Activated CD4-positive, alpha-beta memory T cell treated with anti-CD3 and anti-CD28 coated beads for 36 hours (primary cell): ENCODE data around the gene SLC16A4. TPM values are rescaled to one million over a fixed set of nuclear protein-coding genes. Genes with fewer than 3 reads are reported as not detected.
A peak's percentile ranks its signal among the peaks of the same experiment; 100 is the strongest.
"Not testable (repeated sequence)": the region's sequence is repeated elsewhere in the genome, so short reads cannot be mapped to it uniquely, and the experiment has no call there.

ENCODE experiments used
- CTCF ChIA-PET: fragments of 350-600 bp; sonication (Branson Sonifier 250); formaldehyde crosslinking; loops from one replicate; lab custom pipeline; 2021; ENCODE audit warnings: antibody characterized with exemption, inconsistent platforms; lab: Charles Lee
- POLR2A ChIA-PET: fragments of 350-600 bp; sonication (Branson Sonifier 250); formaldehyde crosslinking; loops from one replicate; lab custom pipeline; 2021; ENCODE audit warnings: antibody characterized with exemption; lab: Charles Lee
- DNase-seq: peaks from one replicate; pipeline ENCODE4 v3.0.0-alpha.2; 2020
- H3K27ac Mint-ChIP-seq: one replicate; pipeline ENCODE4 v1.8.0; 2021; ENCODE audit warnings: mixed read lengths
- H3K27me3 Mint-ChIP-seq: one replicate; pipeline ENCODE4 v1.8.0; 2021; ENCODE audit warnings: mixed read lengths
- H3K36me3 Mint-ChIP-seq: one replicate; pipeline ENCODE4 v1.8.0; 2021; ENCODE audit warnings: mixed read lengths
- H3K4me1 Mint-ChIP-seq: one replicate; pipeline ENCODE4 v1.8.0; 2021; ENCODE audit warnings: low read depth, mixed read lengths
- H3K4me3 Mint-ChIP-seq: one replicate; pipeline ENCODE4 v1.8.0; 2021; ENCODE audit warnings: mild to moderate bottlenecking, mixed read lengths
- H3K9me3 Mint-ChIP-seq: one replicate; pipeline ENCODE4 v1.8.0; 2021; ENCODE audit warnings: mixed read lengths
- intact Hi-C: fragments of 100-400 bp; cut with micrococcal nuclease; formaldehyde crosslinking; loops from one replicate; pipeline ENCODE4 v1.15.1; 2023
- total RNA-seq, 2 experiments: library from RNA; stranded (reverse); gene quantifications; one replicate each; pipeline ENCODE4 v1.2.3, GENCODE V29; 2021

The SLC16A4 gene
- total RNA-seq, result under 1 TPM; 0.19 to 0.48 TPM

- H3K27ac Mint-ChIP-seq, result no peak within 1 kb of the TSS
- peaks cover 6% of the 10 kb centered on the region for H3K4me1 Mint-ChIP-seq
- no peak within 1 kb of the TSS for H3K4me3 Mint-ChIP-seq
- H3K36me3 Mint-ChIP-seq, result peaks cover 19% of the 10 kb centered on the region
- CTCF ChIA-PET, result no interaction called here
- no peaks in the 10 kb centered on the region for H3K27me3 Mint-ChIP-seq
- H3K9me3 Mint-ChIP-seq, result no peaks in the 10 kb centered on the region
- POLR2A ChIA-PET, result no interaction called here
- DNase-seq, result no peak
- intact Hi-C loops, result no loop called here
Measured at GRCh38 chr1:110390692-110391245, at the start of gene SLC16A4. SLC16A4 (minus strand) TSS chr1:110391026; CDS start chr1:110389323, 1,703 bp downstream.

GRCh38 chr1:110439873-110440272 lies 49.0 kb upstream of the SLC16A4 start:
- H3K4me3 Mint-ChIP-seq, H3K9me3 Mint-ChIP-seq, H3K4me1 Mint-ChIP-seq, intact Hi-C loops, POLR2A ChIA-PET, H3K36me3 Mint-ChIP-seq, H3K27me3 Mint-ChIP-seq, DNase-seq, H3K27ac Mint-ChIP-seq: not testable (repeated sequence)
- CTCF ChIA-PET, result interaction anchor here (1.7 to 2.6 kb wide), 2 partner anchors 20 to 56 kb away, joined by 5 to 9 read pairs; no protein-coding TSS in a partner anchor

GRCh38 chr1:110438893-110439292 lies 48.1 kb upstream of the SLC16A4 start:
- Mint-ChIP-seq H3K4me1 (no peaks in the 10 kb centered on the region), H3K27me3 (no peaks in the 10 kb centered on the region), H3K36me3 (no peaks in the 10 kb centered on the region), H3K4me3 (no peak overlapping the region), H3K27ac (no peak overlapping the region), H3K9me3 (no peaks in the 10 kb centered on the region)
- intact Hi-C loops, result no loop called here
- no peak for DNase-seq
- ChIA-PET CTCF (interaction anchor here (1.9 to 2.6 kb wide), 2 partner anchors 21 to 378 kb away, joined by 4 to 9 read pairs; no protein-coding TSS in a partner anchor), POLR2A (no interaction called here)

- H3K9me3 Mint-ChIP-seq, H3K27me3 Mint-ChIP-seq, H3K36me3 Mint-ChIP-seq, H3K4me1 Mint-ChIP-seq, H3K4me3 Mint-ChIP-seq, POLR2A ChIA-PET, H3K27ac Mint-ChIP-seq, intact Hi-C loops, DNase-seq: not testable (repeated sequence)
- CTCF ChIA-PET, result interaction anchor here (1.8 to 2.6 kb wide), 4 partner anchors 22 to 377 kb away, joined by 4 to 14 read pairs (median 8); no protein-coding TSS in a partner anchor
Measured at GRCh38 chr1:110437645-110438299, 46.9 kb upstream of the SLC16A4 start.

- no peaks in the 10 kb centered on the region for H3K9me3 Mint-ChIP-seq
- ChIA-PET POLR2A (no interaction called here), CTCF (interaction anchor here (0.9 to 2.1 kb wide), 5 partner anchors 14 to 229 kb away, joined by 3 to 14 read pairs (median 5); no protein-coding TSS in a partner anchor)
- no peak overlapping the region for H3K4me3 Mint-ChIP-seq
- no peak overlapping the region for H3K27ac Mint-ChIP-seq
- no peaks in the 10 kb centered on the region for H3K36me3 Mint-ChIP-seq
- DNase-seq, result no peak
- H3K4me1 Mint-ChIP-seq, result no peaks in the 10 kb centered on the region
- no peaks in the 10 kb centered on the region for H3K27me3 Mint-ChIP-seq
- intact Hi-C loops, result no loop called here
Measured at GRCh38 chr1:110436635-110437034, 45.8 kb upstream of the SLC16A4 start.

- Mint-ChIP-seq H3K27ac (no peak overlapping the region), H3K4me3 (no peak overlapping the region), H3K36me3 (no peaks in the 10 kb centered on the region), H3K27me3 (peaks cover 1% of the 10 kb centered on the region), H3K4me1 (no peaks in the 10 kb centered on the region), H3K9me3 (no peaks in the 10 kb centered on the region)
- DNase-seq, result no peak
- CTCF ChIA-PET, result interaction anchor here (1.0 to 2.1 kb wide), 4 partner anchors 23 to 238 kb away, joined by 3 to 15 read pairs (median 5); no protein-coding TSS in a partner anchor
- intact Hi-C loops, result no loop called here
- POLR2A ChIA-PET, result no interaction called here
Measured at GRCh38 chr1:110434946-110435345, 44.1 kb upstream of the SLC16A4 start.

- no peaks in the 10 kb centered on the region for H3K36me3 Mint-ChIP-seq
- H3K4me1 Mint-ChIP-seq, result no peaks in the 10 kb centered on the region
- ChIA-PET POLR2A (no interaction called here), CTCF (interaction anchor here (1.0 to 2.1 kb wide), 3 partner anchors 22 to 118 kb away, joined by 3 to 15 read pairs (median 6); no protein-coding TSS in a partner anchor)
- H3K27ac Mint-ChIP-seq, result no peak overlapping the region
- no peak overlapping the region for H3K4me3 Mint-ChIP-seq
- no peaks in the 10 kb centered on the region for H3K9me3 Mint-ChIP-seq
- DNase-seq, result peak; percentile 11
- peaks cover 1% of the 10 kb centered on the region for H3K27me3 Mint-ChIP-seq
- intact Hi-C loops, result no loop called here
Measured at GRCh38 chr1:110433803-110434202, 43.0 kb upstream of the SLC16A4 start.

GRCh38 chr1:110433213-110433612 lies 42.4 kb upstream of the SLC16A4 start:
- Mint-ChIP-seq H3K9me3 (no peaks in the 10 kb centered on the region), H3K27ac (no peak overlapping the region), H3K4me1 (no peaks in the 10 kb centered on the region), H3K4me3 (no peak overlapping the region), H3K27me3 (peaks cover 1% of the 10 kb centered on the region), H3K36me3 (no peaks in the 10 kb centered on the region)
- intact Hi-C loops, result no loop called here
- ChIA-PET CTCF (interaction anchor here (1.0 to 2.1 kb wide), 3 partner anchors 21 to 117 kb away, joined by 3 to 15 read pairs (median 6); no protein-coding TSS in a partner anchor), POLR2A (no interaction called here)
- no peak for DNase-seq

GRCh38 chr1:110430901-110431300 lies 40.1 kb upstream of the SLC16A4 start:
- H3K36me3 Mint-ChIP-seq, result no peaks in the 10 kb centered on the region
- intact Hi-C loops, result no loop called here
- H3K9me3 Mint-ChIP-seq, result no peaks in the 10 kb centered on the region
- ChIA-PET CTCF (interaction anchor here (4.5 kb wide), 1 partner anchor 30 kb away, joined by 24 read pairs; no protein-coding TSS in a partner anchor), POLR2A (no interaction called here)
- H3K4me1 Mint-ChIP-seq, result no peaks in the 10 kb centered on the region
- H3K4me3 Mint-ChIP-seq, result no peak overlapping the region
- H3K27me3 Mint-ChIP-seq, result peaks cover 1% of the 10 kb centered on the region
- no peak for DNase-seq
- H3K27ac Mint-ChIP-seq, result no peak overlapping the region

GRCh38 chr1:110430366-110430765 lies 39.5 kb upstream of the SLC16A4 start:
- Mint-ChIP-seq H3K27me3 (peaks cover 1% of the 10 kb centered on the region), H3K36me3 (no peaks in the 10 kb centered on the region), H3K9me3 (no peaks in the 10 kb centered on the region), H3K4me3 (no peak overlapping the region), H3K4me1 (no peaks in the 10 kb centered on the region), H3K27ac (no peak overlapping the region)
- POLR2A ChIA-PET, result no interaction called here
- no peak for DNase-seq
- intact Hi-C loops, result no loop called here
- CTCF ChIA-PET, result interaction anchor here (4.5 kb wide), 1 partner anchor 30 kb away, joined by 24 read pairs; no protein-coding TSS in a partner anchor

- no peak for DNase-seq
- ChIA-PET CTCF (interaction anchor here (0.6 to 4.5 kb wide), 3 partner anchors 27 to 67 kb away, joined by 3 to 24 read pairs (median 3); no protein-coding TSS in a partner anchor), POLR2A (no interaction called here)
- H3K36me3 Mint-ChIP-seq, result no peaks in the 10 kb centered on the region
- no peak overlapping the region for H3K4me3 Mint-ChIP-seq
- peaks cover 1% of the 10 kb centered on the region for H3K27me3 Mint-ChIP-seq
- no peaks in the 10 kb centered on the region for H3K9me3 Mint-ChIP-seq
- no peaks in the 10 kb centered on the region for H3K4me1 Mint-ChIP-seq
- no peak overlapping the region for H3K27ac Mint-ChIP-seq
- intact Hi-C loops, result no loop called here
Measured at GRCh38 chr1:110428946-110429345, 38.1 kb upstream of the SLC16A4 start.

- intact Hi-C loops, result no loop called here
- ChIA-PET CTCF (interaction anchor here (4.5 kb wide), 1 partner anchor 34 kb away, joined by 24 read pairs; no protein-coding TSS in a partner anchor), POLR2A (no interaction called here)
- DNase-seq, result no peak
- no peak overlapping the region for H3K4me3 Mint-ChIP-seq
- H3K27me3 Mint-ChIP-seq, result peaks cover 1% of the 10 kb centered on the region
- no peaks in the 10 kb centered on the region for H3K36me3 Mint-ChIP-seq
- no peak overlapping the region for H3K27ac Mint-ChIP-seq
- H3K4me1 Mint-ChIP-seq, result no peaks in the 10 kb centered on the region
- H3K9me3 Mint-ChIP-seq, result no peaks in the 10 kb centered on the region
Measured at GRCh38 chr1:110426854-110427253, 36.0 kb upstream of the SLC16A4 start.
